Bone marrow (tissue), 2 donors: Measurements from ENCODE around the gene MAP2K3.

Experiments
- DNase-seq, 2 donors: peaks; one replicate each; lab custom pipeline; 2025; lab: John Stamatoyannopoulos, UW

MAP2K3 gene

GRCh38 chr17:21351366-21352065 is 67.0 kb downstream of the MAP2K3 start:
- no peak for DNase-seq

DNA sequence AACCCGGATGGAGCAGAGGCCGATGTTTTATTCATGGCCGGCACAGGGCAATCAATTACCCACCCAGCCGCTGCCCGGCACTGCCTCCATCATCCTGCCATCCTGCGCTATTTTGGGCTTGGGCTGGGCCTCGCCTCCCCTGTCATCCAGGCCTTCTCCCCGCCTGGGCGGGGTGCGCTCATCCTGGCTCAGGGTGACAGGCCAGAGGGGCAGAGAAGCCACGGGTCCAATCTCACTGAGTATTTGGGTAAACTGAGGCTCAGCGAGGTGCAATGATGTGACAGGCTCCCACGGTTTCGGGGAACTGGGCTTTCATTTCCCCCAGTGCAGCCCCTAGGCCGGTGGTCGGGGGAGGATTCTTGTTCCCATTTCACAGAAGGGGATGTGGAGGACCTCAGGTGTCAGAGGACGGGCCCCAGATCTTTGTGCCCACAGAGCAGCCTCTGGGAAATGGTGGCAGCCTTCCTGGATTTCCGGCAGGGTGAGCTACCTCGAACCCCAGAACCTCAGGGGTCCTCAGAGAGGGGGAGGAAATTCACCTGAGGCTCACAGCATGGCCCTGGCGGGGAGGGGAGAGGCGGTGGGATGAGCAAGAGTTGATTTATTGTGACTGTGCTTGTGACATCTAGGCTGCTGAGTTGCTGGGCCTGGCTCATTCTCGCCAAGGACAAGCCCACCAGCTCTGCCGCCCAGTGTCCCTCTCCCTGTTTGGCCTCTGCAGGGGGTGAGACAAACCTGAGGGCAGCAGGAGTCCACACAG is 67.9 kb downstream of the MAP2K3 start:
- DNase-seq, result no peak

- no peak for DNase-seq
These were observed 68.4 kb downstream of the MAP2K3 start for GRCh38 chr17:21352981-21353265.

DNA sequence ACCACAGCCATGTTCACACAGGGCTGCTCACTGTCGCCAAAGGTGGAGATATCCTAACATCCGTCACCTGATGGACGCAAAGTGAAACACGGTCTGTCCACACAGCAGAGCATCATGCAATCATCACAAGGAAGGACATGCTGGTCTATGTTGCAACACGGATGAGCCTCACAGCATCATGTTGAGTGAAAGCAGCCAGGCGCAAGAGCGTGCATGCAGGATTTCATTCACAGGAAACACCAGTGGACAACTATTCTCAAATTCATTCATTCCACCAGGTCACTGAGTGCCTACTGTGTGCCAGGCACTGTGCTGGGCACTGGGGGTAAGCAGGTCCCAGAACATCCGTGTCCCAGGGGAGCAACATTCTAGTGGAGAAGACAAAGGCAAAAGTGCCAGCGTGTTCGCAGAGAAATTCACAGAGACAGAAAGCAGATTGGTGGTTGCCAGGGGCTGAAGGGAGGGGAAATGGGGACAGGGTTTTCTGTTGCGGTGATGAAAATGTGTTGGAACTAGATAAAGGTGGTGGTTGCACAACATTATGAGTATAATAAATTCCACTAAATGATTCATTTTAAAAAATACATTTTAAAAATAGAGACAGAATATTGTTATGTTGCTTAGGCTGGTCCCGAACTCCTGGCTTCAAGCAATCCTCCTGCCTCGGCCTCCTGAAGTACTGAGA is 69.0 kb downstream of the MAP2K3 start:
- no peak for DNase-seq

DNA sequence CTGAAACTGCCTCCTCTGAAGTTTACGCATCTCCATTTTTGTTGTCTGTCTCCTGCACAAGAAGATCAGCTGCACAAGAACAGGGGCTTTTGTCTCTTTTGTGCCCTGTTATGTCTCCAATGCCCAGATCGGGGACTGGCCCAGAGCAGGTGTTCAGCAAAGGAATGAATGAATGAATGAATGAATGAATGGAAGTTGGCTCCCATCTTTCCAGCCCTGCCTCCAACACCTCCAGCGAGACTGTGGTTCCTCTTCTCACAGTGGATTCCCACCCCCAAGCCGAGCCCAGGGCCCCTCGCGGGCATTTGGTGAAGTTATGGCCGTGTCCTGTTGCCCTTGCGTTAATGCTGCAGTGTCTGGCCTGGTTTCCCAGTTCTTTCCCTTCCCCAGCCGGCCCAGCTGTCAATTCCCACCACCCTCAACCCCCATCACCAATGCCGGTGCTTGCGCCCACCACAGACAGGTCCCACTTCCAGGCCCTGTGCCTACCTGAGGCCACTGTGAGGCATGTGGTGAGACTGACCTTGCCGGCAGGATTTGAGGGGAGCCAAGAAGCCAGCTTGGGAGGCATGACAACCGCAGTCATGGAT is 70.4 kb downstream of the MAP2K3 start:
- DNase-seq, result no peak

GRCh38 chr17:21355586-21355985 is 71.1 kb downstream of the MAP2K3 start:
- no peak for DNase-seq

DNA sequence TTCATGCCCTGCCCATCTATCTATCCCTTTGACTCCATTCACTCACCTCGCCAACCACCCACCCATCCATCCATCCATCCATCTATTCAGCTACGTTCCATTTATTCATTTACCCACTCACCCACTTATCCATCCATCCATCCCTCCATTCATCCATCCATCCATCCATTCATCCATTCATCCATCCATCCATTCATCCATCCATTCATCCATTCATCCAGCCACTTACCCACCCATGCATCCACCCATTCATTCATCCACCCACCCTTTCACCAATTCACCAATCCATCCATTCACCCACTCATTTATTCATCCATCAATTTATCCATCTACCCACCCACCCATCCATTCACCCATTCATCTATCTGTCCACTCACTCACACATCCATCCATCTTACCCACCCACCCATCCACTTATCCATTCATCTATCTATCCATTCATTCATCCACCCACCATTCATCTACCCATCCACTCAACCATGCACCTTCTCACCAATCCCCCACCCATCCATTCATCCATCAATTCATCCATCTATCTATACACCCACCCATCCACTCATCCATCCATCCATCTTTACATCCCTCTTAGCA is 72.1 kb downstream of the MAP2K3 start:
- DNase-seq, result no peak

GRCh38 chr17:21357281-21357680 is 72.8 kb downstream of the MAP2K3 start:
- DNase-seq, result no peak

DNA sequence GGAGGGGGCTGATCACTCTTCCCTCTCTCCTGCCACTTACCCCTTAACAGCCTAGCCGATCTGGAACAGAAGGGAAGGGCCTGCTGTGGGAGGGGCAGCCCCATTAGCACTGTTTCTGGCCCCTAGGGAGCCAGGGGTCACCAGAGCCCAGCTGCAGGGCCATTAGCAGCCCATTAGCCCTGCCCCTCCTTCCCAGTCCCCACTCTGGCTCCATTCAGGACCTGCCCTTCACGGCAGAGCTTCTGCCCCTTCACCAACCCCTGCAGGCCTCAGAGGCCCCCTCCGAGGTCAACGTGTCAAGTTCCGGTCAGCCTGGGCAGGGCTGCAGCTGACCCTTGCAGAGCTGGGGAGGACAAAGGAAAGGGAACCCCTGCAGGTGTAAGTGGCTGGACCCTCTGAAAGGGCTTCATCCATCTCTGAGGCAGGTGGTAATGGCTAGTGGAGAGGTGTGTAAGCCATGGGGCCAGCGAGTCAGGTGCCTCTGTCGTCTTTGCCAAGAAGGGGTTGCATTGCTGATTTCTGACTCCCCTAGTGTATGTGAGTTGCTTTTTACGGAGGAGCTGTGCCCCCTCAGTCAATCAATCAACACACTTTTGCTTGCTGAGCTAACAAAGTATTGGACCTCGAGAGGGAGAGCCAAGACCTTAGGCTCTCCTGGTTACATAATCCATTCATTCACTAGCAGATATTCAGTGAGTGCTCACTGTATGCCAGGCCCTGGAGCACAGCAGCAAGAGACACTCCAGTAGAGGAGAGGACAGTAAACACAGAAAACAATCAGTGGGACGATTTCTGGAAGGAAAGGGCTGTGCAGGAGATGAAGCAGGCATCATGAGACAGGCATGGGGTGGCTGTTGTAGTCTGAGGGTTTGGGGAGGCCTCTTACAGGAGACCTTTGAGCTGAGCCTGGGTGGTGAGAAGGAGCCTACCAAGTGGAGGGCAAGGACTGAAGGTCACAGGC is 73.5 kb downstream of the MAP2K3 start:
- DNase-seq, result no peak

DNA sequence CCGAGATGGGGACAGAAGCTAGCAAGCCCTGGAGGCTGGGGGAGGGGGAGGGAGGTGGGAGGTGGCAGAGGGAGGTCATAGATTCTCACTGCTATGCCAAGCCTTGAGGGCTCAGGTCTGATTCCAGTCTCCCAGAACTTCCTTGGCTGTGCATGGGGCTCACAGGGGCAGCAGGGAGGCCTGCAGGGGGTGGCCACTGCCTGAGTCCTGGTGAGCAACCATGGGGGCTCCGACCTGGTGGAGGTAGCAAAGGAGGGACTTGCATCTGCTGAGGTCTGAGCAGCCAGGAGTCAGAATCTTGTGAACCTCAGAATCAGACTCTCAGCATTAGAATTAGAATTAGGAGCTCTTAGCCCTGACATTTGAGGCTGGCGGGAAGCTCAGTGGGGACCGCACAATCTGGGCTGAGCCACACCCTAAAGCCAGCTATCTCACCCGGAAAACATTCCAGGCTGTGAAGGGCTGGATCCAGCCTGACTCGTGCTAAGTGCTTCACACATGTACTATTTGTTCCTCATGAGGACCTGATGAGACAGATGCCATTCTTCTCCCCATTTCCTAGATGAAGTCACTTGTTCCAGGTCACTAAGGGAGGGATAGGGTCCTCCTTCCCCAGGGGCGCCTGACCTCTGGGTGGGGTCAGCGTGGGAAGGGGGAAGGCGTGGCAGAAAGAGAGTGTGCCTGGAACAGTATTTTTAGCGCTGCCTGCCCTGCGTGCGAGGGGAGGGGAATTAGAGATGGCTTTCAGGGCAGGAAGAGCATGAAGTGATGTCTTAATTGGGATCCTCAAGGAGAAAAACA is 74.4 kb downstream of the MAP2K3 start:
- no peak for DNase-seq

DNA sequence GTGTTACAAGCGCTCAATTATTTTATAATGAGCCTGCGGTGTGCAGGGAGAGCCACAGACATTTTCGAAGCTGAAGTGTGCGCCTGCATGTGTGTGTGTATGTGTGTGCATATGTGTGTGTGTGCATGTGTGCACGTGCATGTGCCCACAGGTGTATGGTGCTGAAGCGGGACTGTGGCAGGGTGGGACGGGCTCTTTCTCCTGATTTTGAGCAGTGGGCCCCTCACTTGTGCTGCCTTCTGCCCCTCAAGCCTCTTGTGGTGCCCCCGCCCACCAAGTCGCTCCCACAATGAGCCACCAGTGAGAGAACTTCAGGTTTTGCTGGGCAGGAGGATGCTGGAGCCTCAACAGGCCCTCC is 75.0 kb downstream of the MAP2K3 start:
- DNase-seq, result no peak

DNA sequence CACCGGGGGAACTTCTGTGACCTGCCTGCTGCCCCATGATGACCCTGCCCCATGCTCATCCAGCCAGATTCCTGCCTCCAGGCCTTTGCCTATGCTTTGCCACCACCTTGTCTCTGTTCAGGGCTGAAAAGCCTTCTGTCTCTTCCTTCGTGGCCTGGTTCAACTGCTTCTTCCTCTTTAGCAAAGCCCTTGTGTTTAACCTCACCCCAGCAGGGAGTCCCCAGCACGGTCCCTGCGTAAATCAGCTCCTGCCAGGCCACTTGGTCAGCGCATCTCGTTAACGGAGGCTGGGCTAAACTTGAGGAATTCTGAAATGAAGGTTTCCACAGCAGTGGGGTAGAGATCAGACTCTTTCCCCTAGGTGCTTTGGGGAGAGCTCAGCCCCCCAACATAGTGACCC is 75.5 kb downstream of the MAP2K3 start:
- DNase-seq, result no peak

GRCh38 chr17:21361020-21361809 is 76.7 kb downstream of the MAP2K3 start:
- DNase-seq, result no peak

DNA sequence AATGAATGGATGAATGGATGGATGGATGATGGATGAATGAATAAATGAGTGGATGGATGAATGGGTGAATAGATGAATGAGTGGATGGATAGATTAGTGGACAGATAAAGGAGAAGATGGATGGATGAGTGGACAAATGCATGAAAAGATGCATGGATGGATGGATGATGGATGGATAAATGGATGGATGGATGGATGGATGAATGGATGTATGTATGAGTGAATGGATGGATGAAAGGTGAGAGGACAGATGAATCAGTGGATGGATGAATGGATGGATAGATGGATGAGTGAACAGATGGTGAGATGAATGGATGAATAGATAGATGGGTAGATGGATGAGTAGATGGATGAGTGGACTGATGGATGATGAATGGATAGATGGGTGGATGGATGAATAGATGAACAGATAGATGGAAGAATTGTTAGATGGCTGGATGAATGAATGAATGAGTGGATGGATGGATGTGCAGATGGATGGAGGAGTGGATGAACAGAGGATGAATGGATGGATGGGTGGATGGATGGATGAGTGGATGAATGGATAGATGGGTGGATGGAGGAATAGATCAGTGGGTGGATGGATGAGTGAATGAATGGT is 77.9 kb downstream of the MAP2K3 start:
- DNase-seq, result no peak

GRCh38 chr17:21363776-21364642 is 79.5 kb downstream of the MAP2K3 start:
- DNase-seq, result no peak
